Upper lobe of right lung (tissue), 1 donor: ENCODE measurements around the gene RGL1. TPM values are rescaled to one million over a fixed set of nuclear protein-coding genes. Genes with fewer than 3 reads are reported as not detected.
"Not testable (repeated sequence)": the region's sequence is repeated elsewhere in the genome, so short reads cannot be mapped to it uniquely, and the experiment has no call there.

Experiments
- ATAC-seq: fragments of 200-7000 bp; cut with Tn5 transposase; one replicate; pipeline ENCODE4 v1.9.1; 2020; ENCODE audit warnings: mild to moderate bottlenecking, moderate library complexity
- DNase-seq: peaks from one replicate; pipeline ENCODE4 v3.0.0-alpha.2; 2020
- H3K27ac ChIP-seq: fragments of 200-600 bp; one replicate; pipeline ENCODE4 v1.8.0; 2022
- H3K27me3 ChIP-seq: fragments of 200-600 bp; one replicate; pipeline ENCODE4 v1.8.0; 2022; ENCODE audit warnings: mild to moderate bottlenecking
- H3K36me3 ChIP-seq: fragments of 200-600 bp; one replicate; pipeline ENCODE4 v1.8.0; 2022
- H3K4me1 ChIP-seq: fragments of 200-600 bp; one replicate; pipeline ENCODE4 v1.8.0; 2022
- H3K4me3 ChIP-seq: fragments of 200-600 bp; one replicate; pipeline ENCODE4 v1.8.0; 2022; ENCODE audit warnings: mild to moderate bottlenecking
- H3K9me3 ChIP-seq: fragments of 200-600 bp; one replicate; pipeline ENCODE4 v1.8.0; 2022
- intact Hi-C: fragments of 100-400 bp; cut with DNase I; formaldehyde crosslinking; loops from one replicate; pipeline ENCODE4 v1.11.0; 2022
- total RNA-seq: library from RNA; stranded (reverse); fragmentation: NEBNext Ultra II Directional; extraction: Animal tissue kit (Norgen Biotek cat#: 25700); gene quantifications from one replicate; pipeline ENCODE4 v1.2.1, GENCODE V29; 2021
- TF ChIP-seq, protein P1 (sequence below): fragments of 200-600 bp; IDR thresholded peaks from one replicate; pipeline ENCODE4 v1.8.0; 2022; ENCODE audit warnings: antibody characterized with exemption
- donor health status: DM: no; HTN: yes; CAD: no; lungs with severe emphysema.

The RGL1 gene
- total RNA-seq, 1 donor from 2014 or later = 40.9 TPM

DNA sequence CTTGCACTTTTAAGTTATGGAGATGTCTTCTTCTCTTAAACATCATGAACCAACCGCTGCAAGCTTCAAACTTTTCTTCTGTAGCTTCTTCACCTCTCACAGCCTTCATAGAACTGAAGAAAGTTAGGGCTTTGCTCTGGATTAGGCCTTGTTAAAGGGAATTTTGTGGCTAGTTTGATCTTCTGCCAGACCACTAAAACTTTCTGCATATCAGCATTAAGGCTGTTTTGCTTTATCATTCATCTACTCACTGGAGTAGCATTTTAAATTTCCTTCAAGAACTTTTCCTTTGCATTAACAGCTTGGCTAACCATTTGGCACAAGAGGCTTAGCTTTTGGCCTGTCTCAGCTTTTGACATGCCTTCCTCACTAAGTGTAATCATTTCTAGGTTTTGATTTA lies 43.0 kb upstream of the RGL1 start:
- Histone ChIP-seq H3K4me1 (no peaks in the 10 kb centered on the region), H3K36me3 (no peaks in the 10 kb centered on the region), H3K4me3 (no peak overlapping the region), H3K27ac (no peak overlapping the region), H3K9me3 (peaks cover 10% of the 10 kb centered on the region), H3K27me3 (no peaks in the 10 kb centered on the region)
- TF ChIP-seq, protein P1, sequence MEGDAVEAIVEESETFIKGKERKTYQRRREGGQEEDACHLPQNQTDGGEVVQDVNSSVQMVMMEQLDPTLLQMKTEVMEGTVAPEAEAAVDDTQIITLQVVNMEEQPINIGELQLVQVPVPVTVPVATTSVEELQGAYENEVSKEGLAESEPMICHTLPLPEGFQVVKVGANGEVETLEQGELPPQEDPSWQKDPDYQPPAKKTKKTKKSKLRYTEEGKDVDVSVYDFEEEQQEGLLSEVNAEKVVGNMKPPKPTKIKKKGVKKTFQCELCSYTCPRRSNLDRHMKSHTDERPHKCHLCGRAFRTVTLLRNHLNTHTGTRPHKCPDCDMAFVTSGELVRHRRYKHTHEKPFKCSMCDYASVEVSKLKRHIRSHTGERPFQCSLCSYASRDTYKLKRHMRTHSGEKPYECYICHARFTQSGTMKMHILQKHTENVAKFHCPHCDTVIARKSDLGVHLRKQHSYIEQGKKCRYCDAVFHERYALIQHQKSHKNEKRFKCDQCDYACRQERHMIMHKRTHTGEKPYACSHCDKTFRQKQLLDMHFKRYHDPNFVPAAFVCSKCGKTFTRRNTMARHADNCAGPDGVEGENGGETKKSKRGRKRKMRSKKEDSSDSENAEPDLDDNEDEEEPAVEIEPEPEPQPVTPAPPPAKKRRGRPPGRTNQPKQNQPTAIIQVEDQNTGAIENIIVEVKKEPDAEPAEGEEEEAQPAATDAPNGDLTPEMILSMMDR = no peak
- DNase-seq = no peak
- no peak for ATAC-seq
- intact Hi-C loops = no loop called here

DNA sequence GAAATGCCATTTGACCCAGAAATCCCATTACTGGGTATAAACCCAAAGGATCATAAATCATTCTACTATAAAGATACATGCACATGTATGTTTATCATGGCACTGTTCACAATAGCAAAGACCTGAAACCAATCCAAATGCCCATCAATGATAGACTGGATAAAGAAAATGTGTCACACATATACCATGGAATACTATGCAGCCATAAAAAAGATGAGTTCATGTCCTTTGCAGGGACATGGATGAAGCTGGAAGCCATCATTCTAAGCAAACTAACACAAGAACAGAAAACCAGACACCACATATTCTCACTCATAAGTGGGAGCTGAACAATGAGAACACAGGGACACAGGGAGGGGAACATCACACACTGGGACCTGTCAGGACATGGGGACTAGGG lies 42.1 kb upstream of the RGL1 start:
- ATAC-seq, intact Hi-C loops, H3K4me1 ChIP-seq, H3K36me3 ChIP-seq, H3K27me3 ChIP-seq, H3K4me3 ChIP-seq, DNase-seq, H3K27ac ChIP-seq: not testable (repeated sequence)
- peaks cover 10% of the 10 kb centered on the region for H3K9me3 ChIP-seq

DNA sequence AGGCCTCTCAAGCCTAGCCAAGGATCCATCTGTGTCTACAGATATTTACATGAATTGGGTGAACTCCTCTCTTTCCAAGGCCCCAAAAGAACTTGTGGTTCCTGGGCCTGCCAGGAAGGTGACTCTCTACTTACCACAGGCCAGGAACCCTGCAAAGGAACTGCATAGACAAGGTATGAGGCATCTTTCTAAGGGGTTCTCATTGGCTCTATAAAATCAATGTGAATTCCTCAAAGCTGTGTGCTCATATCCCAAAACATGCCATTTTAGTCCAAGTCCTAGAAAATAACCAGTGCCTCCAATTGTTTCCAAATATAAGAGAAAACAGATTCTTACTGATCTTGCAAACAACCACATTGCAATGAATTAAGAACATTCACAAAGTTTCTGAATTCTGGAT lies 39.9 kb upstream of the RGL1 start:
- H3K27ac ChIP-seq = no peak overlapping the region
- no peaks in the 10 kb centered on the region for H3K27me3 ChIP-seq
- TF ChIP-seq, protein P1 = no peak
- no peaks in the 10 kb centered on the region for H3K36me3 ChIP-seq
- H3K4me3 ChIP-seq = no peak overlapping the region
- intact Hi-C loops = no loop called here
- H3K4me1 ChIP-seq = no peaks in the 10 kb centered on the region
- H3K9me3 ChIP-seq = peaks cover 10% of the 10 kb centered on the region
- ATAC-seq (no peak), DNase-seq (no peak)

DNA sequence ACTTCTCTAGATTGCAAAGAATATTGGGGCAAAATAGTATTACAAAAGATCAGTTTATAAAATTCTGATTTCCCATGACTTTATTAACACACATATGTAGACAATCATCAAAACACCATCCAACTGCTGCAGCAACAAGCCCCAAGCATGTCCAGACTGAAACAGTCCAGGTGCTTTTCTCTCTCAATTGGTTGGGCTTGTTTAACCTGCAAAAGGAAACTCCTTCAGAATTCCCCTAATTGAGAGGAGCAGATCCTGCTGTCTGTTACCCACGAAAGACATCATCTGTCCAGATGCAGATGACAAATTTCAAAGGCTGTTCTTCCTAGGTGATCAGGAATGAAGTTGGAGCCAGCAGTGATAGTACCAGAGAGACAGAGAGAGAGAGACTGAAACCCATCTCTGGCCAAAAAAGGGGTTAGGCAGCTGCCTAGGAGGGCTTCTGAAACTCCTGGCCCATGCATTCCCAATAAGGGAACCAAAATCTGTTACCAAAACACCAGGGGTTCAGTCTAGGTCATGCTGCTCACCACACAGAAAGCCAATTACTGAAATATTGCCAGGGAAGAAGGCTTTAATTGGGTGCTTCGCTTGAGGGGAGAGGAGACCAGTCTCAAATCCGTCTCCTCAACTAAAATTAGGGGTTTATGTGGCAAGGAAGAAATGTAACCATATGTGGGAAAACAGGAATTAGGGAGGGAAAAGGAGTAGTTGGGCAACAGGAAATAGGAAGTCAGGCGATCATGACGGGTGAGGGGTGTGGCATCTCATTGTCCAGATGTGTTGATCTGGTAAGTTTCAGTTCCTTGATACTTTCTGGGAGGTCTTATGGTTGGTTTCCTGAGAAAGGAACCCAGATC lies 34.7 kb upstream of the RGL1 start:
- Histone ChIP-seq H3K27me3 (no peaks in the 10 kb centered on the region), H3K9me3 (no peaks in the 10 kb centered on the region), H3K4me1 (no peaks in the 10 kb centered on the region), H3K36me3 (no peaks in the 10 kb centered on the region), H3K4me3 (no peak overlapping the region), H3K27ac (no peak overlapping the region)
- DNase-seq (no peak), ATAC-seq (no peak)
- TF ChIP-seq, protein P1 = no peak
- intact Hi-C loops = no loop called here

DNA sequence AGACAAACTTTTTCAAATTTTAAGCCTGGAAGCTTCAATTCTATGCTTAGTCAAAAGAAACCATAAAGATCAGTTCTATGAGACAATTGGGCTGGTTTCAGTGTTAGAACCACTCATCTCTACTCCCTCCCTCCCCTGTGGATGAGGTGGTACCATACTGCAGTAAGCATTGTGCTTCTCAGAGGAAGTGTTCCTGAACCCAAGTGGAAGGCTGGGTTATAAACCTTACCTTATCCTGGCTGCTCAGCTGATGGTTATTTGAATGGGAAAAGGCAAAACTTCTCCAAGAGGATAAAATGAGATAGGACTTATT lies 34.1 kb upstream of the RGL1 start:
- Histone ChIP-seq H3K4me1 (no peaks in the 10 kb centered on the region), H3K27me3 (no peaks in the 10 kb centered on the region), H3K9me3 (no peaks in the 10 kb centered on the region), H3K27ac (no peak overlapping the region), H3K36me3 (no peaks in the 10 kb centered on the region), H3K4me3 (no peak overlapping the region)
- intact Hi-C loops = no loop called here
- TF ChIP-seq, protein P1 = no peak
- ATAC-seq (no peak), DNase-seq (no peak)

DNA sequence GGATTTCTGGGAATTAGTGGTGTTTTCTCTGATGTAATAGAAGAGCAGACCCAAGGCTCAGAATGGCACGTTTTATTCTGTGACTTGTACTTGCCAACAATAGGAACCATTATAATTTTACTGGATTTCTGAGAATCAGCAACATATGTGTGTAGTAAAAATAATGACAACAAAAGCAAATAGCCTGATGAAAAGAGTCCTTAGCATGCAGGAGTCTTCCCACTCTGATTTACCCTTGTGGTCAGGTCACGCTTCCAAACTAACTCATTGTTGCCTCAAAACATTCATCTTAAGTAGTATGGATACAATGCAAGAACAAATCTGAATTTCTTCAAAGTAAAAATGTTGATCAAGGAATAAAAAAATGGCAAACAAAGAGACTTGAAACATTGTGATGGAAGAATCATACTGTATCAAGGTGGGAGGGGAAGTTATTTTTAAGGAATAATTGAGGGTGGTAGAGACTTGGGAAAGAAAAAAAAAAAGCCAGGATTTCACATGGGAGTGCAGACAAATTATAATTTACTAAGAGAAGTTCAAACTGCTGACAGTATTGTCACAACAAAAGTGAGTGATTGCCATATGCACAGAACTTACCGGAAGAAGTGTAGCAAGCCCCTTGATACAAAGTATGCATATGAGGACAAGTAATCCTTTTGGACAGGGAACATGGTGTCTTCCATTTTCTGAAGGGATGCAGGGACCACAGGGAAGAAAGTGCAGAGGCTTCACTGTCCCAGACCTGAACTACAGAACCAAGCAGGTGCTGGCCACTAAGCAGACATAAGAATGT lies 31.2 kb upstream of the RGL1 start:
- ATAC-seq = no peak
- Histone ChIP-seq H3K4me3 (no peak overlapping the region), H3K27ac (no peak overlapping the region), H3K4me1 (no peaks in the 10 kb centered on the region), H3K9me3 (no peaks in the 10 kb centered on the region), H3K36me3 (no peaks in the 10 kb centered on the region), H3K27me3 (no peaks in the 10 kb centered on the region)
- intact Hi-C loops = no loop called here
- DNase-seq = no peak
- TF ChIP-seq, protein P1 = no peak
